ENCODE measurements around the gene TECR. TPM values are rescaled to one million over a fixed set of nuclear protein-coding genes. Genes with fewer than 3 reads are reported as not detected.

TECR gene
- total and polyA plus RNA-seq, 2 of the 13 experiments (the other 11 are each of a cell fraction or from before 2014, with no cell fraction given), result 54.9 to 121 TPM

DNA sequence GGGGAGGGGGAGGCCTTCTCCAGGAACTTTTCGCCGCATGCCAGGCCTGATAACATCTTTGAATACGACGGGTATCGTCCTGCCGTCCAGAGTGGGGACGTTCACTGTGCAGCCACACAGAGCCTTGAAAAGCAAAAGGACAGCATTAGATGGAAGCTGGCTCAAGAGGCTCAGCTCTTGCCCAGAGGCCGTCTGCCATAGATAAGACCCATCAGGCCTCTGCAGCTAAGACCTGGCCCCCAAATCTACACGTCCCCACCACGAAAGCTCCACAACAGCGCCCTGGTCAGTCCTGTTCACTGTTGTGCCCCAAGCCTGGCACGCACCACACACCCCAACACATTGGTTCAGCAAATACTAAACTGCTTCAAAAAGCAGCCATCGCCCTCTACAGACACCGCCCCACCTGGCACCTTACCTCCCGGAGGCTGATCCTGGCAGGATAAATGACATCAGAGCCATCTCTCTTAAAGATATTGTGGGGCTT is 13.3 kb upstream of the TECR start (continued):
- no peak for TF ChIP-seq ZNF782 (CRISPR knock-in tag; IDR thresholded peaks at IDR 0.05; ENCODE audit: borderline replicate concordance)
- 0 out of 2 replicates have a peak, but pooled peaks have one; percentile 64 for TF ChIP-seq FIP1L1 (IDR thresholded peaks at IDR 0.05; ENCODE audit: borderline replicate concordance, insufficient read depth, low read depth, low read length)
- TF ChIP-seq NR3C1 (CRISPR knock-in tag; IDR thresholded peaks at IDR 0.05), result no peak
- TF ChIP-seq, protein P1, sequence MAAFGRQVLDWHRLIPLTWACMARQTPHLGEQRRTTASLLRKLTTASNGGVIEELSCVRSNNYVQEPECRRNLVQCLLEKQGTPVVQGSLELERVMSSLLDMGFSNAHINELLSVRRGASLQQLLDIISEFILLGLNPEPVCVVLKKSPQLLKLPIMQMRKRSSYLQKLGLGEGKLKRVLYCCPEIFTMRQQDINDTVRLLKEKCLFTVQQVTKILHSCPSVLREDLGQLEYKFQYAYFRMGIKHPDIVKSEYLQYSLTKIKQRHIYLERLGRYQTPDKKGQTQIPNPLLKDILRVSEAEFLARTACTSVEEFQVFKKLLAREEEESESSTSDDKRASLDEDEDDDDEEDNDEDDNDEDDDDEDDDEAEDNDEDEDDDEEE (CRISPR knock-in tag; IDR thresholded peaks at IDR 0.05), result no peak
- no peak for TF ChIP-seq NFYB (CRISPR knock-in tag; IDR thresholded peaks at IDR 0.05)
- no peak for TF ChIP-seq ZNF264 (CRISPR knock-in tag; IDR thresholded peaks at IDR 0.05)
- TF ChIP-seq ZNF891 (CRISPR knock-in tag; IDR thresholded peaks at IDR 0.05), result no peak
- peak; percentile 11; the same call in 1 of the 2 replicates for TF ChIP-seq SAP130 (CRISPR knock-in tag; IDR thresholded peaks at IDR 0.05; ENCODE audit: low read depth)
- TF ChIP-seq, protein P2, sequence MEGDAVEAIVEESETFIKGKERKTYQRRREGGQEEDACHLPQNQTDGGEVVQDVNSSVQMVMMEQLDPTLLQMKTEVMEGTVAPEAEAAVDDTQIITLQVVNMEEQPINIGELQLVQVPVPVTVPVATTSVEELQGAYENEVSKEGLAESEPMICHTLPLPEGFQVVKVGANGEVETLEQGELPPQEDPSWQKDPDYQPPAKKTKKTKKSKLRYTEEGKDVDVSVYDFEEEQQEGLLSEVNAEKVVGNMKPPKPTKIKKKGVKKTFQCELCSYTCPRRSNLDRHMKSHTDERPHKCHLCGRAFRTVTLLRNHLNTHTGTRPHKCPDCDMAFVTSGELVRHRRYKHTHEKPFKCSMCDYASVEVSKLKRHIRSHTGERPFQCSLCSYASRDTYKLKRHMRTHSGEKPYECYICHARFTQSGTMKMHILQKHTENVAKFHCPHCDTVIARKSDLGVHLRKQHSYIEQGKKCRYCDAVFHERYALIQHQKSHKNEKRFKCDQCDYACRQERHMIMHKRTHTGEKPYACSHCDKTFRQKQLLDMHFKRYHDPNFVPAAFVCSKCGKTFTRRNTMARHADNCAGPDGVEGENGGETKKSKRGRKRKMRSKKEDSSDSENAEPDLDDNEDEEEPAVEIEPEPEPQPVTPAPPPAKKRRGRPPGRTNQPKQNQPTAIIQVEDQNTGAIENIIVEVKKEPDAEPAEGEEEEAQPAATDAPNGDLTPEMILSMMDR (CRISPR knock-in tag; IDR thresholded peaks at IDR 0.05), result peak; percentile 34
- peak; percentile 97 for TF ChIP-seq AGO1 (IDR thresholded peaks at IDR 0.05; ENCODE audit: low read depth, low read length, poor library complexity, severe bottlenecking)
- no peak for TF ChIP-seq NR2F1 (CRISPR knock-in tag; IDR thresholded peaks at IDR 0.05)
- no peak for TF ChIP-seq BRD4 (CRISPR knock-in tag; IDR thresholded peaks at IDR 0.05)
- no peak for TF ChIP-seq ZNF792 (CRISPR knock-in tag; IDR thresholded peaks at IDR 0.05)
- no peak for TF ChIP-seq ZNF256 (CRISPR knock-in tag; conservative IDR thresholded peaks at IDR 0.05)
- TF ChIP-seq ZNF451 (CRISPR knock-in tag; IDR thresholded peaks at IDR 0.05), result no peak
- no peak for TF ChIP-seq ZNF670 (CRISPR knock-in tag; IDR thresholded peaks at IDR 0.05; ENCODE audit: borderline replicate concordance)
- no peak for TF ChIP-seq MLX (CRISPR knock-in tag; IDR thresholded peaks at IDR 0.05)
- TF ChIP-seq IRF1 (CRISPR knock-in tag; IDR thresholded peaks at IDR 0.05; ENCODE audit: low read depth), result no peak
- TF ChIP-seq ISL2 (CRISPR knock-in tag; IDR thresholded peaks at IDR 0.05), result no peak
- TF ChIP-seq SALL1 (CRISPR knock-in tag; IDR thresholded peaks at IDR 0.05), result peak; percentile 12; the same call in 1 of the 2 replicates
- TF ChIP-seq MBD4 (IDR thresholded peaks at IDR 0.05; ENCODE audit: borderline replicate concordance, low read length), result no peak
- TF ChIP-seq, protein P3, sequence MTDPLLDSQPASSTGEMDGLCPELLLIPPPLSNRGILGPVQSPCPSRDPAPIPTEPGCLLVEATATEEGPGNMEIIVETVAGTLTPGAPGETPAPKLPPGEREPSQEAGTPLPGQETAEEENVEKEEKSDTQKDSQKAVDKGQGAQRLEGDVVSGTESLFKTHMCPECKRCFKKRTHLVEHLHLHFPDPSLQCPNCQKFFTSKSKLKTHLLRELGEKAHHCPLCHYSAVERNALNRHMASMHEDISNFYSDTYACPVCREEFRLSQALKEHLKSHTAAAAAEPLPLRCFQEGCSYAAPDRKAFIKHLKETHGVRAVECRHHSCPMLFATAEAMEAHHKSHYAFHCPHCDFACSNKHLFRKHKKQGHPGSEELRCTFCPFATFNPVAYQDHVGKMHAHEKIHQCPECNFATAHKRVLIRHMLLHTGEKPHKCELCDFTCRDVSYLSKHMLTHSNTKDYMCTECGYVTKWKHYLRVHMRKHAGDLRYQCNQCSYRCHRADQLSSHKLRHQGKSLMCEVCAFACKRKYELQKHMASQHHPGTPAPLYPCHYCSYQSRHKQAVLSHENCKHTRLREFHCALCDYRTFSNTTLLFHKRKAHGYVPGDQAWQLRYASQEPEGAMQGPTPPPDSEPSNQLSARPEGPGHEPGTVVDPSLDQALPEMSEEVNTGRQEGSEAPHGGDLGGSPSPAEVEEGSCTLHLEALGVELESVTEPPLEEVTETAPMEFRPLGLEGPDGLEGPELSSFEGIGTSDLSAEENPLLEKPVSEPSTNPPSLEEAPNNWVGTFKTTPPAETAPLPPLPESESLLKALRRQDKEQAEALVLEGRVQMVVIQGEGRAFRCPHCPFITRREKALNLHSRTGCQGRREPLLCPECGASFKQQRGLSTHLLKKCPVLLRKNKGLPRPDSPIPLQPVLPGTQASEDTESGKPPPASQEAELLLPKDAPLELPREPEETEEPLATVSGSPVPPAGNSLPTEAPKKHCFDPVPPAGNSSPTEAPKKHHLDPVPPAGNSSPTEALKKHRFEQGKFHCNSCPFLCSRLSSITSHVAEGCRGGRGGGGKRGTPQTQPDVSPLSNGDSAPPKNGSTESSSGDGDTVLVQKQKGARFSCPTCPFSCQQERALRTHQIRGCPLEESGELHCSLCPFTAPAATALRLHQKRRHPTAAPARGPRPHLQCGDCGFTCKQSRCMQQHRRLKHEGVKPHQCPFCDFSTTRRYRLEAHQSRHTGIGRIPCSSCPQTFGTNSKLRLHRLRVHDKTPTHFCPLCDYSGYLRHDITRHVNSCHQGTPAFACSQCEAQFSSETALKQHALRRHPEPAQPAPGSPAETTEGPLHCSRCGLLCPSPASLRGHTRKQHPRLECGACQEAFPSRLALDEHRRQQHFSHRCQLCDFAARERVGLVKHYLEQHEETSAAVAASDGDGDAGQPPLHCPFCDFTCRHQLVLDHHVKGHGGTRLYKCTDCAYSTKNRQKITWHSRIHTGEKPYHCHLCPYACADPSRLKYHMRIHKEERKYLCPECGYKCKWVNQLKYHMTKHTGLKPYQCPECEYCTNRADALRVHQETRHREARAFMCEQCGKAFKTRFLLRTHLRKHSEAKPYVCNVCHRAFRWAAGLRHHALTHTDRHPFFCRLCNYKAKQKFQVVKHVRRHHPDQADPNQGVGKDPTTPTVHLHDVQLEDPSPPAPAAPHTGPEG (CRISPR knock-in tag; IDR thresholded peaks at IDR 0.05), result no peak
